OCI-LY7 (cell line): ENCODE measurements around the gene AQR.

Experiments used
- EZH2phosphoT487 ChIP-seq: fragments of 200-600 bp; sonication (generic); IDR thresholded peaks from 2 replicates; pipeline ENCODE4 v1.6.1; 2018; ENCODE audit warnings: low read depth, borderline replicate concordance, mild to moderate bottlenecking, mixed run types, antibody characterized with exemption, low read length, moderate library complexity, mixed read lengths
- TF ChIP-seq, protein P1 (sequence below): fragments of 200-600 bp; sonication (generic); conservative IDR thresholded peaks from 2 replicates; pipeline ENCODE4 v1.5.1; 2014; ENCODE audit warnings: mild to moderate bottlenecking, antibody characterized with exemption, low read length, moderate library complexity, mixed read lengths

DNA sequence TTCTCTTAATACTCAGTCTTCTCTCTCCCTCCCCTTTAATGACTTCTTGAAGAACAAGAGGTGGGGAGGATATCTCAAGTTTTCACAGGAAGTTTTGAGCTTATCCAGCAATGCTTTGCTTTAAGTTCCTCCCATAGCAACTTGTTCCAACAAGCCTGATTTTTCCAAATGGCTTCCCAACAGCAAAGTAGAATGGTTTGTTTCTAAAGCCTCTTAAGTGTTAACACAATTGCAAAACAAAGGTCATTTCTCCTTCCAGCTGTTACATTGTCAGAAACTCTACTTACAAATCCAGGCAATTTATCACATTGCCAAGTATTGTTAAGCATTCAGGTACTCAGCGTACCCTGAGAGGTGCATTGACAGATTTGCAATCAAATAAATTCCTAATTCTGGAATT lies 25.4 kb upstream of the AQR start:
- TF ChIP-seq, protein P1, sequence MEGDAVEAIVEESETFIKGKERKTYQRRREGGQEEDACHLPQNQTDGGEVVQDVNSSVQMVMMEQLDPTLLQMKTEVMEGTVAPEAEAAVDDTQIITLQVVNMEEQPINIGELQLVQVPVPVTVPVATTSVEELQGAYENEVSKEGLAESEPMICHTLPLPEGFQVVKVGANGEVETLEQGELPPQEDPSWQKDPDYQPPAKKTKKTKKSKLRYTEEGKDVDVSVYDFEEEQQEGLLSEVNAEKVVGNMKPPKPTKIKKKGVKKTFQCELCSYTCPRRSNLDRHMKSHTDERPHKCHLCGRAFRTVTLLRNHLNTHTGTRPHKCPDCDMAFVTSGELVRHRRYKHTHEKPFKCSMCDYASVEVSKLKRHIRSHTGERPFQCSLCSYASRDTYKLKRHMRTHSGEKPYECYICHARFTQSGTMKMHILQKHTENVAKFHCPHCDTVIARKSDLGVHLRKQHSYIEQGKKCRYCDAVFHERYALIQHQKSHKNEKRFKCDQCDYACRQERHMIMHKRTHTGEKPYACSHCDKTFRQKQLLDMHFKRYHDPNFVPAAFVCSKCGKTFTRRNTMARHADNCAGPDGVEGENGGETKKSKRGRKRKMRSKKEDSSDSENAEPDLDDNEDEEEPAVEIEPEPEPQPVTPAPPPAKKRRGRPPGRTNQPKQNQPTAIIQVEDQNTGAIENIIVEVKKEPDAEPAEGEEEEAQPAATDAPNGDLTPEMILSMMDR = no peak
- no peak for TF ChIP-seq EZH2phosphoT487
